ENCODE data around the gene ENTREP3.
A peak's percentile ranks its signal among the peaks of the same experiment; 100 is the strongest.
"Not testable (repeated sequence)": the region's sequence is repeated elsewhere in the genome, so short reads cannot be mapped to it uniquely, and the experiment has no call there.

Gene ENTREP3

GRCh38 chr1:155223047-155223446, 32.2 kb downstream of the ENTREP3 start:
- DNase-seq: no peak

- not testable (repeated sequence) for DNase-seq
Measured at GRCh38 chr1:155220211-155220965, 34.9 kb downstream of the ENTREP3 start.

DNA sequence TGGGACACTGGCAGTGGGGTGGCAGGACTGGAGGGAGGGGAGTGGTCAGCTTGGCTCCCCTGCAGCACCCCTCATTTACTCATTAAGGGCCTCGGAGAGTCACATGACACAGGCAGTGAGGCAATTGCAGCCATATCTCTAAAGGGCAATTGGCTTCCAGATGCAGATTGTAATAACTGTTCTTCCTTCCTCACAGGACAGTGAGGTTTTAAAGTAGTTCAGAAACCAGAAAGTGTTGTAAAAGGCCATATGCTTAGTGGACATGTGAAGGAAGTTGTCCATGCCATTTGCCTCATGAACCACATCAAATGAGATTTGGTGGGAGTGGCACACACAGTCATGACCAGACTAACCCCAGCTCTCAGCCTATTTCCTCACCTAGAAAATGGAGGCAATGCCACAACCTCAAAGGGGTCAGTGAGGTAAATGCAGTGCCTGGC, 35.7 kb downstream of the ENTREP3 start:
- no peak for DNase-seq

GRCh38 chr1:155218854-155219591, 36.3 kb downstream of the ENTREP3 start:
- no peak for DNase-seq

DNA sequence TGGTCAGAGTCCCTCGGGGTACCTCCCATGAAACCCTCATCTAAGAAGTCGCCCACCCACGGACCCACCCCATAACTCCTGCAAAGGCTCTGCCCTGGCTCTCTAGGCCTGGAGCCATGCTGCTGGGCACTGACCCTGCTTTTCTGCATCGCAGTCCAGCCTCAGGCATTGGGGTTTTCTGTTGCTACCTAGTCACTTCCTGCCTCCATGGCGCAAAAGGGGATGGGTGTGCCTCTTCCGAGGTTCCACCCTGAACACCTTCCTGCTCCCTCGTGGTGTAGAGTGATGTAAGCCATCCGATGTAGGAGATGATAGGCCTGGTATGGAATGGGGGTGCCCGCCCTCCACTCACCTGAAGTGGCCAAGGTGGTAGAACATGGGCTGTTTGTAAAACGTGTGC, 40.6 kb downstream of the ENTREP3 start:
- DNase-seq: not testable (repeated sequence)

DNA sequence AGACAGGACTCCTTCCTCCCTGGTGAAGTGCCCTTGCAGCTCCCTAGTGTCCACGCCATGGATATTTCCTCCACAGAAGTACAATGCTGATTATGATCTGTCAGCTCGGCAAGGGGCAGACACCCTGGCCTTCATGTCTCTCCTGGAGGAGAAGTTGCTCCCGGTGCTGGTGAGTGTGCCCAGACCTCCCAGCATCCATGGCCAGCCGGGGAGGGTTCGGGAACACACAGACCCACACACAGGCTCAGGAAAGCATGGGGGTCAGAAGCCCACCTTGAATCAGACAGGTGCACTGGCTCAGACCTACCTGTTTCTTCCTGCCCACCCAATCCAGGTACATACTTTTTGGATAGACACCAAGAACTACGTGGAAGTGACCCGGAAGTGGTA, 43.2 kb downstream of the ENTREP3 start:
- not testable (repeated sequence) for DNase-seq

DNA sequence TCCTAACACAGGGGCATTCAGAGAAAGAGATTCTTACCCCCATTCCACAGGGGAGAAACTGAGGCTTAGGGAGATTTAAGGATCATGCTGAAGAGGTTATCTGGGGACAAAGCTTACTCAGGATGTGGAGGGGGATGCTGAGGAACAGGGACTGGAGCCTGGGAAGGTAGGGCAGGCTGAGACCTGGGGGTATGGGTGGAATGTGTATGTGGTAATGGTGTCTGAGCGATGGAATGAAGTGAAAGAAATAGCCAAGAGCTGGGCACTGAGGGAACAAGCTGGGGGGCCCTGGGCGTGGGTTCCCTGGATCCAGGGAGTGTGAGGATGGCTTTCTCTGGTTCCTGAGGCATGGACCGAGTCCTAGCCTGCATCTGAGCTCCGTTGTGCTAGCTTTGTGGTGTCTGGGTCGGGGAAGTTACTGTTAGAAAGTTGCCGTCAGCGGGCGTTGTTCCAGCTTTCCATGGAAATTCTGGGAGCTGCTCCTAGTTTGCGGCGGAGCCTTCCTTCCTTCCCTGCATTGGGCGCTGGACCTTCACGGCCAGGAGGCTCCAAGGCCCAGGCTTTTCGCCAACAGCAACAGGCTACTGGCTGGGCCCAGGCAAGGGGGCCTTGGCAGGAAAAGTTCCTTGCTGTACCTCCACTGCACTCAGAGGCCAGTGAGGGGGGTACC, 43.8 kb downstream of the ENTREP3 start:
- not testable (repeated sequence) for DNase-seq

- no peak for DNase-seq
Measured at GRCh38 chr1:155210314-155211104, 44.8 kb downstream of the ENTREP3 start.

- no peak for DNase-seq
Measured at GRCh38 chr1:155209312-155209721, 46.0 kb downstream of the ENTREP3 start.

DNA sequence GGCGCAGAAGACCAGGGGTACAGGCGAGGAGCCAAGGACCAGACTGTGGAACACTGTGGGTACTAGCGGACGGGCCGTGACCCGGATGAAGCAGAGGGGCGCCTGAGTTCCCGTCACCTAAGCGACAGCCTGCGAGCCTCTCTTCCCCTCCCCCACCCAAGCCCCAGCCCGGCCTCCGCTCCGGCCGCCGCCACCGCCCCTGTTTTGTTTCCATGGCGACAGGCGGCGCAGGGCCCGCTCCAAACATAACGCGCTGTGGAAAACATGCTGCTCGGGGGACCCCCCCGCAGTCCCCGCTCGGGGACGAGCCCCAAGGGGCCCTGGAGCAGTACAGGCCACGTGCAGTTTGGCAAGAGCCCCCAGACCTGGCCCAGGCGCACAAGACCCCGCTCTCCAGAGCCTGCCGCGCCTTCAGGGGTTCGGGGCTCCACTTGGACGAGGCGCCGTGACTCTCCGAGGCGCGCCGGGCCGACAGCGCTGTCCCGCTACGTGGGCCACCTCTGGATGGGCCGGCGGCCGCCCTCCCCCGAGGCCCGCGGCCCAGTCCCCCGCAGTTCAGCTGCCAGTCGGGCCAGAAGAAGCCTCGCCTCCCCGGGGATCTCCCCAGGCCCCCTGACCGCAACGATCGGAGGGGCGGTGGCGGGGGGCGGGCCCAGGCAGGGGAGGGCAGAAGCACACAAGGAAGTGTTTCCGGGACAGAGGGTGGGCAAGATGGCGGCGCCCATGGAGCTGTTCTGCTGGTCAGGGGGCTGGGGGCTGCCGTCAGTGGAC, 46.6 kb downstream of the ENTREP3 start, which contains the start of gene MTX1:
TSS of gene MTX1 (plus strand) at position 155 of the 771 bp plus-strand sequence. CDS start at position 265, 110 bp downstream.
- DNase-seq: peak; percentile 88

- no peak for DNase-seq
Measured at GRCh38 chr1:155207806-155208540, 47.3 kb downstream of the ENTREP3 start, which contains the start of gene THBS3. TSS of gene THBS3 (minus strand) at chr1:155207897. CDS start at chr1:155207876, 21 bp downstream.

DNA sequence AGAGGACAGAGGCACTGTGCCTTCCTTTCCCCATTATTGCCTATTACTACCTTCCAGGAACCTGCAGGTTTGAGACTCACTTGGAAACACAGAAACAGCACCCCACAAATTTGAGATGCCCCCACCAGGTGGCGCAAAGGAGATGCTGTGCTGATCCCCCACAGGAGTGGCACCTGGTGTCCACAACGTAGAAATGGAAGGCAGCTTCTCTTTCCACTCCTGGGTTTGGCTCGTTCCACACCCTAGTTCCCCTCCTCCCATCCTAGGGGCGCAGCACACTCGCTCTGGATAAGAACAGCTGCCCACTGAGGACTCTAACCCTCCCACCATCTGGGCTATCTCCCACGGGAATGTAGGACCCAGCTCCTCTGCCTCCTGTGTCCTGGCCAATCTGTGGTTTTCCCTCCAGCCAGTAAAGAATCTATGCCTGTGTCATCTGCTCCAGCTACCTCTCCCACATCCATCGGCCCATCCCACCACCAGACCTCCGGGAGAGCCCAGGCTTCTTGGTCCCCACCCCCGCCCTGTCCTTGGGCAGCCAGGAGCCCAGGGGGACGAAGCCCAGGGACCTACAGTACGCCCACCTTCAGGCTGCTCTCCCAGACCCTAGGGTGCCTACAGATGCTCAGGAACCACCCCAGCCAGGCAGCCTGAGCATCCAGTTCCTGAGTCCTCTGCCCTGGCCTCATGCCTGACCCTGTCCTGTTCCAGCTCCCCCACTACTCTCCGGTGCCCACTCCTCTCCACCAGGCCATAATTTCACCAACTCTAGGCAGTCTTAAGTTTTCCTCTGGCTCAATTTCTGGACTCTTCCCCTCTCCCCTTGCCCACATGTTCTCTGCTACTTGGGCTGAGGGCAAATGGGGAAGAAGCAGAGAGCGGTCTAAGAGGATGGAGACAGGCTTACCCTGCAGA, 48.1 kb downstream of the ENTREP3 start:
- DNase-seq: no peak

- DNase-seq: no peak
Measured at GRCh38 chr1:155205969-155206593, 49.2 kb downstream of the ENTREP3 start.

- no peak for DNase-seq
Measured at GRCh38 chr1:155205035-155205434, 50.2 kb downstream of the ENTREP3 start.

DNA sequence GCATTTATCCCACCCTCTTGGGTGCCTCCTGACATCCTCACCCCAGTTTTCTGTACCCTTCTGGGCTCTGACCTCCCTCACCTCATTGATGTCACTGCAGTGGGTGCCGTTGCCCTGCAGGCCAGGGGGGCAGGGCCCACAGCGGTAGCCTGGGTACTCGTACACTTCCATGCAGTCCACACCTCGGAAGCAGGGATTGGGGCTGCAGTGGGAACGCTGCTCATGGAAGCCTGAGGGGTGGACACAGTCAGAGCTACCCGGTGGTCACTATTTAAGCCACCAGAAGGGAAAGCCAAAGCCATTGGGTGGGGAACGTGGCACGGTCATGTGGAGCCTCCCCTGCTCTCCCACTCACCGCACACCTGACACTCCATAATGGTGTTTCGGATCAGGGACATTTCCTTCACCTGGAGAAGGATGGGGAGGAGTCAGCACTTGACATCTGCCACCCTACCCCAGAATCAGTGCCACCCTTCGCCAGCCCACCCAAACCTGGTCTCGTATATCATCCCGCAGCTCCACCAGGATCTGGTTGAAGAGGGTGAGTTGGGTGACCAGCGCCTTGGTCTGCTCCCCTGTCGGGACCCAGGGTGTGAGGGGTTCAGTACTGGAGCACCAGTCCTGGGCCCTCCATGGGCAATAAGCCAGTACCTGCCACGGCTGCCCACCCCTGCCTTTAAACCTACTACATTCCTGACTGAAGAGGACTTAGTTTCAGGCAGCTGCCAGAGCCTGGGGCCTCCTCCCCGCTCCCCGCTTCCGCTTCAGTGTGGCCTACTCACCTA, 52.4 kb downstream of the ENTREP3 start:
- DNase-seq: no peak

- no peak for DNase-seq
Measured at GRCh38 chr1:155202198-155202597, 53.1 kb downstream of the ENTREP3 start.

- no peak for DNase-seq
Measured at GRCh38 chr1:155200920-155201319, 54.4 kb downstream of the ENTREP3 start.

DNA sequence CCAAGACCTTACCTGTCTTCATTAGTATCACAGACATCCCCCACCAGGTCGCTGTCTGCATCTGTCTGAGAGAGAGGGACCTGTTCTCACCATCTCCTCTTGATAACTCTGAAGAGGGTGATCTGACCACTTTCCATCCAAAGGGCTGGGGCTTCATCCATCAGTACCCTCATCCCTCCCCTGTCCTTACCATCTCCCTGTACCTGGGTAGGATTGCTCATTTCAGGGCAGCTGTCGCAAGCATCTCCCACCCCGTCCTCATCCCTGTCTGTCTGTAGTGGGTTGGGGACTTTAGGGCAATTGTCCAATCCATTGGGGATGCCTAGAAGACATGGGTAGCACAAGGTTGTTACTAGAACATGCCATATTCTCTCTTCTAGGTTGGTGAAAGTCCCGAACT, 55.5 kb downstream of the ENTREP3 start:
- no peak for DNase-seq

DNA sequence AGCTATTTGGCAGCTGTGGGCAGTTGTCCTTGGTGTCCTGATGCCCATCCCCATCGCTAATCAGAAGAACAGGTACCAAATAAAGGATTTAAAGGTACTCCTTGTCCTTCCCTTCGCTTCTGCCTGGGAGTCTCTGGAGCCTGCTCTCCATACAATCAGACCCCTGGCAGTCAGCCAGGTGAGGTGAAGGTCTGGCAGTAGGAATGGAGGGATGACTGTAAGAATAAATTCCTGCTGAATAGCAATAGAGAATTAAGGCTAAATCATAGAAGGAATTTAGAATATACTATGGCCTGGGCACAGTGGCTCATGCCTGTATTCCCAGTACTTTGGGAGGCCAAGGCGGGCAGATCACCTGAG, 56.8 kb downstream of the ENTREP3 start:
- DNase-seq: no peak
